GM08714 (cell line): Measurements from ENCODE around the gene AP2A1.
A peak's percentile ranks its signal among the peaks of the same experiment; 100 is the strongest.

Experiments used
- H3K4me3 ChIP-seq: fragments of 200-500 bp; sonication (Bioruptor generic); 2 replicates; pipeline ENCODE4 v1.5.1; 2014; ENCODE audit warnings: mild to moderate bottlenecking, low read length, inconsistent platforms
- ZNF274 ChIP-seq: IDR thresholded peaks from 2 replicates; pipeline ENCODE4 v1.6.1; 2012; ENCODE audit warnings: mild to moderate bottlenecking, low read depth, low read length

AP2A1 gene

GRCh38 chr19:49809160-49809940, 42.5 kb downstream of the AP2A1 start:
- H3K4me3 ChIP-seq = peak overlapping the region; percentile 44; the same call in 1 of the 2 replicates

DNA sequence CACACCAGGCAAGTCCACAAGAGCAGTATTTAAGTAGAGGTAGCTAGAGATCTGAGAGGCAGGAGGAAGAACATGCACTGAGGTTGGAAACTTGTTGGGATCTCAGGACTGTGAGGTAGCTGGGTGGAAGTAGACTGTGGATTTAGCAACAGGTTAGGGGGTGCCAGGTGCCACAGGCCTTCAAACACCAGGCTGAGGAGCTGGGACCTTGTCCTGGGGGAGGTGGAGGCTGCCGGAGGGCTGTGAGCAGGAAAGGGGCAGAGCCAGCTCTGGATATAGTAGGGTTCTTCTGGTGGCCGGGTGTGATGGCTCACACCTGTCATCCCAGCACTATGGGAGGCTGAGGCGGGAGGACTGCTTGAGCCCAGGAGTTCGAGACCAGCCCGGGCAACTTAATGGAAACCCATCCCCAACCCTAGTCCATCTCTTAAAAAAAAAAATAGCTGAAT, 43.2 kb downstream of the AP2A1 start:
- no peak overlapping the region for H3K4me3 ChIP-seq

More at GRCh38 chr19:49809160-49809940, 42.5 kb downstream of the AP2A1 start:
- no peak for TF ChIP-seq ZNF274

DNA sequence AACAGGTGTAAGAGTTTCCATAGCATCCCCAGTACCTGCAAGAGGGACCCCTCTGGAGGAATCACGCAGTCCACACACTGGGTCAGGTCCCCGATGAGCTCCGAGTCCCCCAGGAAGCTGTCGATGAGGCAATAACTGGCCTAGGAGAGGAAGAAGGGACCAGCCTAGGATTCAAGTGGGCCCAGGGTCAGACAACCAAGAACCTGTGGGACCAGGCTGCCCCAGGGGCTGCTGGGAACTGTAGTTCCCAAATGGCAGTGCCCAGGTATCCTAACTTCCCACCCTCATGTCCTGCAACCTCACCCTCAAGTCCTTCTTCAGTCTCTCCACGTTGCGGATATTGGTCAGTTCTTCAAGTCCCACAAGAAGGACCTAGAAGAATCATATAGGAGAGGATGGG, 44.5 kb downstream of the AP2A1 start:
- no peak overlapping the region for H3K4me3 ChIP-seq
- TF ChIP-seq ZNF274 = no peak

More for the DNA sequence above, 43.2 kb downstream of the AP2A1 start:
- TF ChIP-seq ZNF274 = no peak

- peak overlapping the region; percentile 78; the same call in 1 of the 2 replicates for H3K4me3 ChIP-seq
- TF ChIP-seq ZNF274 = no peak
Measured at GRCh38 chr19:49812452-49812996, 45.7 kb downstream of the AP2A1 start.

- TF ChIP-seq ZNF274 = no peak
- peak within 1 kb of the TSS; percentile 78 for H3K4me3 ChIP-seq
Measured at GRCh38 chr19:49812997-49813861, 46.4 kb downstream of the AP2A1 start, which contains the start of gene FUZ. Gene FUZ (minus strand): TSS chr19:49813292. CDS start chr19:49813106, 186 bp downstream.

GRCh38 chr19:49814010-49814409, 47.2 kb downstream of the AP2A1 start:
- H3K4me3 ChIP-seq = no peak overlapping the region
- TF ChIP-seq ZNF274 = no peak

- no peak for TF ChIP-seq ZNF274
- no peak overlapping the region for H3K4me3 ChIP-seq
Measured at GRCh38 chr19:49816590-49816989, 49.8 kb downstream of the AP2A1 start.

DNA sequence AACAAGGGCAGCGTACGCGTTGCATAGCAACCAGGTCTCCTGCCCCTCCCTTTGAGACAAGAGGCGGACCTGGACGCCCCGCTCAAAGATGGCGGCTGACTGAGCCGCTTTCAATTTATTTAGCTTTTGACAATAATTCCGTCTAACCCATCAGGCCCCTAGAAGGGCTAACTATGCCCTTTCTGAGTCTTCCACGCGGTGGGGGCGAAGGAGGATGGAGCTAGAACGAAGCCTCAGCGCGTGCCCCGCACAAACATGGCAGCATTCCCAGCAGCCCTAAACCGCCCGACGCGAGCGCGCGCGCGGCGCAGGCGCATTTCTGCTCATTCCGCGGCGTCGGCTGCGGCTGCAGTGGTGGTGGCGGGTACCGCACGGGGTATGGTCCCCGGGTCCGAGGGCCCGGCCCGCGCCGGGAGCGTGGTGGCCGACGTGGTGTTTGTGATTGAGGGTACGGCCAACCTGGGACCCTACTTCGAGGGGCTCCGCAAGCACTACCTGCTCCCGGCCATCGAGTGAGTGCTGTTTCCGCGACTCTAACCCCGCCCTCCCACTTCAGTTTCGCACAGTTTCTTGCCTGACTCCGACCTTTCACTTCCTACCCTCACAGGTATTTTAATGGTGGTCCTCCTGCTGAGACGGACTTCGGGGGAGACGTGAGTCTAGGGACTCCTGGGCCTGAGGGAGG, 51.3 kb downstream of the AP2A1 start, which contains the start of gene MED25:
MED25 (plus strand) TSS at position 326 of the 685 bp plus-strand sequence; CDS start at position 379, 53 bp downstream.
- TF ChIP-seq ZNF274 = no peak
- H3K4me3 ChIP-seq = peak within 1 kb of the TSS; percentile 86

DNA sequence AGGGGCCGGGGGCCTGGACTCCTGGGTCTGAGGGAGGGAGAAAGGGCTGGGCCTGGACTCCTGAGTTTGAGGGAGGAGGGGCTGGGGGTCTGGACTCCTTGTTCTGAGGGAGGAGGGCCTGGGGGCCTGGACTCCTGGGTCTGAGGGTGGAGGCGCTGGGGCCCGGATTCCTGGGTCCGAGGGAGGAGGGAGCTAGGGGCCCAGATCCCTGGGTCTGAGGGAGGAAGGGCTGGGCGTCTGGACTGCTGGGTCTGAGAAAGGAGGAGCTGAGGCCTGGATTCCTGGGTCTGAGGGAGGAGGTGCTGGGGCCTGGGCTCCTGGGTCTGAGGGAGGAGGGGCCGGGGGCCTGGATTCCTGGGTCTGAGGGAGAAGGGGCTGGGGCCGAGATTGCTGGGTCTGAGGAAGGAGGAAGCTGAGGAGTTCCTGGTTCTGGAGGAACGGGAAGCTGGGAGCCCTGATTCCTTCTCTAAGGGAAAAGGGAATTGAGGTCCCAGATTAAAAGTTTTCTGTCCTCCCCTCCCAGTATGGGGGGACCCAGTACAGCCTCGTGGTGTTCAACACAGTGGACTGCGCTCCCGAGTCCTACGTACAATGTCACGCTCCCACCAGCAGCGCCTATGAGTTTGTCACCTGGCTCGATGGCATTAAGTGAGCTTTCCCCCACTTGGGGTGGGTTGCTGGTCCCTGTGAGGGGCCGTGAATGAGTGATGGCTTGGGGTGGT, 52.0 kb downstream of the AP2A1 start:
- TF ChIP-seq ZNF274 = no peak
- peak overlapping the region; percentile 86 for H3K4me3 ChIP-seq

GRCh38 chr19:49819452-49820115, 52.8 kb downstream of the AP2A1 start:
- H3K4me3 ChIP-seq = peak overlapping the region; percentile 86; the same call in 1 of the 2 replicates

DNA sequence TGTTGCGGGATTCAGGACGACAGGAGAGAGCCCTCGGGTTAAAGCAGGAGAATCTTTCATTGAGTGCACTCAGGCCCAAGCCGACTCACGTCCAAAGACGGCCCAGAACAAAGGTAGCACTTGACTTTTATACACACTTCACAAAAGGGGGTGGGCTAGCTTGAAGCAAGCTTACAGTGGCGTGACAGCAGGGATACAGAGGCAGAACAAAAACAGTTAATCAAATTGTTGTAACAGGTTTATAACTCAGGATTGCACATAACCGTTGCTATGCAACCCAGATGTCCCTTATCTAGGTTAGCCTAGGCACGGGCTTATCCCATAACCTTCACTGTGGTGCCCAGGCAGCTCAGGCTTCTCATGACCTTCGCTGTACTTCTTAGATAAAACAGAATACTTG, 53.3 kb downstream of the AP2A1 start:
- TF ChIP-seq ZNF274 = no peak
- no peak overlapping the region for H3K4me3 ChIP-seq

DNA sequence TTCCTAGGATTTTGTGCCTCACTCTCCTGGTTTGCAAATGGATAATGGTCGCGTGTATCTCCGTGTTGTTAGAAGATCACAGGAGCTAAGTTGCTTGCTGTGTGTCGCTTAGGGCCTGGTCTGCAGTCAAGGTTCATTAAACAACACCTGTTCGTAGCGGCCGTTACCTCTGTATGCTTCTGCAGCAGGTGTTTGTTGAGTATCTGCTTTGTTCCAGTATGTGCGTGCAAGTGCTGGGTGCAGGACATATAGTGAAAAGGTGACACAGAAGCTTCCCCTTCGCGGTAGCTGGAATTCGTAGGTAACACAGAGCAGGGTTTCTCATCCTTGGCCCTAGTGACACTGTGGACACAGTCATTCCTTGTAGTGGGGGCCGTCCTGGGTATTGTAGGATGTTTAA, 56.7 kb downstream of the AP2A1 start:
- TF ChIP-seq ZNF274 = no peak
- H3K4me3 ChIP-seq = no peak overlapping the region

GRCh38 chr19:49824662-49825061, 57.9 kb downstream of the AP2A1 start:
- TF ChIP-seq ZNF274 = no peak
- no peak overlapping the region for H3K4me3 ChIP-seq
